ENCODE results near the gene PLEKHM1. TPM values are rescaled to one million over a fixed set of nuclear protein-coding genes. Genes with fewer than 3 reads are reported as not detected.
"Not testable (repeated sequence)": the region's sequence is repeated elsewhere in the genome, so short reads cannot be mapped to it uniquely, and the experiment has no call there.

PLEKHM1 gene
- total RNA-seq, 1 experiment from 2014 or later = 31.3 TPM

GRCh38 chr17:45441526-45442310 is 48.8 kb downstream of the PLEKHM1 start:
- DNase-seq (ENCODE audit: low read depth) = no peak

- not testable (repeated sequence) for DNase-seq (ENCODE audit: low read depth)
Measured at GRCh38 chr17:45440839-45441515, 49.5 kb downstream of the PLEKHM1 start.

GRCh38 chr17:45440161-45440778 is 50.3 kb downstream of the PLEKHM1 start:
- no peak for DNase-seq (ENCODE audit: low read depth)

DNA sequence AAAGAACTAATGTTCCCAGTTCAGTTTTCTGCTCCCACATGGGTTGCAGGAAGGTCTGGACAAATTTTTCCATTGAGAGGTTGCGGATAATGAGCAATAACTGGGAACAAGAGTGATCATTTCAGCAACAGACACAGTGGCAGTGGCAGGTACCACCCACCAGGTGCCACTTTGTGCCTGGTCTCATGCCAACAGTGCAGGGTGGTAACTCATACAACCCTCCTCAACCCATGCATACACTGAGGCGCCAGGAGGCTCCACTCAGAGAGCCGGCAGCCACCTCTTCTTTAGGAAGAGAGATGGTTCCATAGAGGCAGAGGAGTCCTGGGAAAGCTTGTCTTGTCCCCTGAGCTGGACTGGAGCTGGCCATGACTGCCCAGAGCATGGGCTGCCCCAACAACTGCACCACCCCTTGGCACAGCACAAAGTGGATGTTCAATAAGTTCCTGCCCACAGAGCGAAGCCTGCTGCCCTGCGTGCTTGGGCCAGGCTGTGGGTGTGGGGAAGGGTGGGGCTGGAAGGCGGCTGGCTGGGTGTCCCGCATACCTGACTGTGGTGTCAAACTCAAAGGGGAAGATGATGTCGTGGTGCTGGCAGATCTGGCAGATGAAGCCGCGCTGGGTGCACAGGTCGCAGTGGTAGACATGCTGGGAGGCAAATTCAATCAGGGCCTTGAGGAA is 51.5 kb downstream of the PLEKHM1 start:
- DNase-seq (ENCODE audit: low read depth) = no peak

- DNase-seq (ENCODE audit: low read depth) = no peak
Measured at GRCh38 chr17:45437465-45438283, 52.8 kb downstream of the PLEKHM1 start.

GRCh38 chr17:45436625-45437464 is 53.7 kb downstream of the PLEKHM1 start:
- no peak for DNase-seq (ENCODE audit: low read depth)

- no peak for DNase-seq (ENCODE audit: low read depth)
Measured at GRCh38 chr17:45436161-45436560, 54.4 kb downstream of the PLEKHM1 start.

DNA sequence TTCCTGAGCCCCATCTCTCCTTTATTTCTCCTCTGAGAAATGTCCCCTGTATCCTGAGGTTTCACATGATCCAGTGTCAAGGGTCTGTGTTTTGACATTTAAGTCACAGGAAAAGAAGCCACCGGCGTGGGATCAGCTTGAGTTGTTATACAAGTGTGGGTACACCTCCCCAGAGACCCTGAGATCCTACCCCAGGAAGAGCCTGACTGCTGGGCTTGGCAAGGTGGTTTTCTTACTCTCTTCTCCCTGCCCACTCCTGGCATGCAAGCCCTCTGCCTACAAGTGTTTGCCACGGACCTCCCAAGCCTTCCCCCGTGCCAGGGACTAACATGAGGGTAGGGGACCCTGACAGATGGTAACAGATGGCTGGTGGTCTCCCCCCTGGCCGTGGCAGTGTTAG is 55.0 kb downstream of the PLEKHM1 start:
- DNase-seq (ENCODE audit: low read depth) = no peak

DNA sequence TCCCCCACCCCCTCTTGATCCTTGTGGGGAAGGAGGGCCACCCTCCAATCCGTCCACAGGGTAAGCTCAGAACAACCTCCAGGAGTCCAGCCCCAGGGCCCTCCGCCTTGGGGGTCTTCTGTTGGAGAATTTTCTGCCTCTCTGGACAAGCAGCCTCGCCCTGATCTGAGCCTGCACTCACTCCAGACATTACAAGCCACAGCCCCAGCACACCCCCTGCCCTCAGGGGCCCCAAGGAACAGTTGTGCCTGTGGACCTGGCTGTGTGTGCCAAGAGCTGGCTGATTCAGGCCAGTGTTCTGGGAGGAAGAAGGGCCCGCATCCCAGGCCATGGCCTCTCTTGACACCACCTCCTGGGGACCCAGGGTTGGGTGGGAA is 57.4 kb downstream of the PLEKHM1 start:
- DNase-seq (ENCODE audit: low read depth) = no peak

- DNase-seq (ENCODE audit: low read depth) = peak; percentile 56
Measured at GRCh38 chr17:45432405-45433158, 57.9 kb downstream of the PLEKHM1 start, which contains the start of gene ARHGAP27. Gene ARHGAP27 (minus strand): TSS chr17:45432870. CDS start chr17:45430279, 2,591 bp downstream.

GRCh38 chr17:45431531-45432404 is 58.8 kb downstream of the PLEKHM1 start:
- peak; percentile 68 for DNase-seq (ENCODE audit: low read depth)

- DNase-seq (ENCODE audit: low read depth) = no peak
Measured at GRCh38 chr17:45430738-45431530, 59.6 kb downstream of the PLEKHM1 start.

- DNase-seq (ENCODE audit: low read depth) = no peak
Measured at GRCh38 chr17:45430006-45430737, 60.3 kb downstream of the PLEKHM1 start.

DNA sequence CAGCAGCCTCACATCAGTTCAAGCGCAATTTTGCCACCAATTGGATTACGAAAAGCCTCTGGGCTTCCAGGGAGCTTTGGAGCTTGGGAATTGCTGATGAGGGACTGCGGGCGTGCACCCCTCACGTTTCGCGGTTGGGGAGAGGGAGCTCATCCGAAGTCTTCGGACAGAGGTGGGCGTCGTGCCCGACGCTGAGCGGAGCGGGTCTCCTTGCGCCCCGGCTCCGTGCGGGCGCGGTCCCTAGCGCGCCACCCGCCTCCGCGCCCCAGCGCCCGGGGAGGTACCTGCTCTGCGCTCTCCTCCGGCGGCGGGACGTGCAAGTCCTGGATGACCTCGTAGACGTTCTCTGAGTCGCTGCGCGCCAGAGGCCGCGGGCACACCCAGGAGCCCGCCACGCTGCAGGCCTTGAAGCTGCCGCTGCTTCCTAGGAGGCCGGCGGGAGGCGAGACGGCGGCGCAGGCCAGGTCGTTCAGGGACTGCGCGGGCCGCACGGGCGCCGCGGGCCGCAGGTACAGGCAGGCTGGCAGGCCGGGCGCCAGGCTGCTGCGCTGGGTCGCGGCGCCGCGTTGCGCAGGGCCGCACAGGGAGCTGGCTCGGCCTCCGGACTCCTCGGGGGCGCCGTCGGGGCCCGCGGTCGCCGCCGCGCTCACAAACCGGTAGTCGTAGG is 61.0 kb downstream of the PLEKHM1 start:
- DNase-seq (ENCODE audit: low read depth) = no peak

- no peak for DNase-seq (ENCODE audit: low read depth)
Measured at GRCh38 chr17:45428931-45429338, 61.6 kb downstream of the PLEKHM1 start.

DNA sequence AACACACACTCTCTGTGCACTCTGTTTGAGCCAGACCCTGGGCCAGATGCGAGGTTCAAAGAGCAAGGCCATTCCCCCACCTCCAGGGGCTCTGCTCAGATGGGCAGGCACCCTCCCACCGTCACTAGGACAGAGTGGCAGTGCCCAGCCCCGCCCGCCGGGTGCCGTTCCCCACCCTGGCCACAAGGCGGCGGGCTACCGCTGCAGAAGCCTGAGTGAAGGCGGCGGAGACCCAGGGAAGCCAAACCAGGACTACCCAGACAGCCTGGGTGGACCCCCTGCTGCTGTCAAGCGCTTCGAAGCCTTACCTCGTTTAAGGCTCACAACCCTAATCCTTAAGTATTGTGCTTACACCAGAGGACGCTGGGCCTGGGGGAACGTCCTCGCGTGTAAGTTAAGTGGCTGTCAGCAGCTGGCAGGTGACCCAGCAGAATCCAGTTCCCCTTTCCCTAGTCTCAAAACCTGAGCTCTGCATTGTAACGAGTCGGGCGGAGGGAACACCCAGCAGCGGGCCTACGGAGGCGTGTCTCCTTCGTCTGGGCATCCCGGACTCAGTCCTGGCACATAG is 62.4 kb downstream of the PLEKHM1 start:
- DNase-seq (ENCODE audit: low read depth) = peak; percentile 59

Measured in M059J (cell line).